ENCODE measurements around the gene TWNK. TPM values are rescaled to one million over a fixed set of nuclear protein-coding genes. Genes with fewer than 3 reads are reported as not detected.

The TWNK gene
- total RNA-seq, 1 experiment from 2014 or later, result 38.7 TPM

DNA sequence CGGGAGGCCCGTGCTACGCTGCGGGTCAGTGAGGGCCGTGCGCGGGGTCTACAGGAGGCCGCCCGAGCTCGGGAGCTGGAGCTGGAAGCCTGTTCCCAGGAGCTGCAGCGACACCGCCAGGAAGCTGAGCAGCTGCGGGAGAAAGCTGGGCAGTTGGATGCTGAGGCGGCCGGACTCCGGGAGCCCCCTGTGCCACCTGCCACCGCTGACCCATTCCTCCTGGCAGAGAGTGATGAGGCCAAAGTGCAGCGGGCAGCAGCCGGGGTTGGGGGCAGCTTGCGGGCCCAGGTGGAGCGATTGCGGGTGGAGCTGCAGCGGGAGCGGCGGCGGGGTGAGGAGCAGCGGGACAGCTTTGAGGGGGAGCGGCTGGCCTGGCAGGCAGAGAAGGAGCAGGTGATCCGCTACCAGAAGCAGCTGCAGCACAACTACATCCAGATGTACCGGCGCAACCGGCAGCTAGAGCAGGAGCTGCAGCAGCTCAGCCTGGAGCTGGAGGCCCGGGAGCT lies 19.3 kb downstream of the TWNK start:
- Histone ChIP-seq H4K5ac (ENCODE audit: insufficient read length, low read depth, low read length) (no peak overlapping the region), H2BK20ac (ENCODE audit: low read depth, low read length, poor library complexity, severe bottlenecking) (no peak overlapping the region), H4K8ac (replicated peaks; ENCODE audit: insufficient read length, low read depth, low read length) (no peak overlapping the region), H2BK5ac (ENCODE audit: insufficient read length, low read length) (no peak overlapping the region), H3K4me2 (ENCODE audit: insufficient read depth, insufficient read length, low read length) (no peak overlapping the region), H3K79me1 (ENCODE audit: insufficient read depth, low read depth, low read length, poor library complexity, severe bottlenecking) (no peaks in the 10 kb centered on the region), H3K4me1 (ENCODE audit: insufficient read depth, low read length) (no peaks in the 10 kb centered on the region), H2AFZ (ENCODE audit: low read length) (no peak overlapping the region), H3K56ac (ENCODE audit: insufficient read length, low read depth, low read length) (no peak overlapping the region), H4K20me1 (ENCODE audit: control insufficient read depth, insufficient read depth, insufficient read length) (no peaks in the 10 kb centered on the region), H3K23me2 (ENCODE audit: insufficient read length, low read depth, low read length, poor library complexity, severe bottlenecking) (no peaks in the 10 kb centered on the region), H3K79me2 (ENCODE audit: insufficient read depth, low read length) (no peaks in the 10 kb centered on the region), H3K9me3 (ENCODE audit: control insufficient read depth, low read depth, low read length) (no peaks in the 10 kb centered on the region), H4K91ac (ENCODE audit: insufficient read length, low read depth, low read length) (no peak overlapping the region), H2BK120ac (ENCODE audit: low read depth, low read length, poor library complexity, severe bottlenecking) (no peak overlapping the region), H3K14ac (ENCODE audit: insufficient read depth, low read length) (no peak overlapping the region), H3K4ac (ENCODE audit: low read depth, low read length) (no peak overlapping the region), H3K27ac (ENCODE audit: insufficient read length, low read depth, low read length) (no peak overlapping the region), H2AK5ac (ENCODE audit: insufficient read length, low read length) (no peak overlapping the region), H3T11ph (ENCODE audit: low read length) (no peak overlapping the region), H2BK12ac (ENCODE audit: insufficient read length, low read depth, low read length) (no peak overlapping the region), H3K18ac (ENCODE audit: insufficient read length, low read depth, low read length) (no peak overlapping the region), H3K9ac (ENCODE audit: extremely low read depth, insufficient read length, low read length) (no peak overlapping the region), H2BK15ac (ENCODE audit: low read depth, low read length) (no peak overlapping the region), H3K27me3 (ENCODE audit: insufficient read depth, low read length) (no peaks in the 10 kb centered on the region), H3K23ac (ENCODE audit: insufficient read length, low read depth, low read length) (no peak overlapping the region)
- no peaks in the 10 kb centered on the region for H3K9me3 Mint-ChIP-seq
- WGBS (ENCODE audit: extremely low coverage, insufficient read length, low lambda C conversion rate), result no CpG with 5 or more reads among the region's 33 CpGs
- TF ChIP-seq, protein P1, sequence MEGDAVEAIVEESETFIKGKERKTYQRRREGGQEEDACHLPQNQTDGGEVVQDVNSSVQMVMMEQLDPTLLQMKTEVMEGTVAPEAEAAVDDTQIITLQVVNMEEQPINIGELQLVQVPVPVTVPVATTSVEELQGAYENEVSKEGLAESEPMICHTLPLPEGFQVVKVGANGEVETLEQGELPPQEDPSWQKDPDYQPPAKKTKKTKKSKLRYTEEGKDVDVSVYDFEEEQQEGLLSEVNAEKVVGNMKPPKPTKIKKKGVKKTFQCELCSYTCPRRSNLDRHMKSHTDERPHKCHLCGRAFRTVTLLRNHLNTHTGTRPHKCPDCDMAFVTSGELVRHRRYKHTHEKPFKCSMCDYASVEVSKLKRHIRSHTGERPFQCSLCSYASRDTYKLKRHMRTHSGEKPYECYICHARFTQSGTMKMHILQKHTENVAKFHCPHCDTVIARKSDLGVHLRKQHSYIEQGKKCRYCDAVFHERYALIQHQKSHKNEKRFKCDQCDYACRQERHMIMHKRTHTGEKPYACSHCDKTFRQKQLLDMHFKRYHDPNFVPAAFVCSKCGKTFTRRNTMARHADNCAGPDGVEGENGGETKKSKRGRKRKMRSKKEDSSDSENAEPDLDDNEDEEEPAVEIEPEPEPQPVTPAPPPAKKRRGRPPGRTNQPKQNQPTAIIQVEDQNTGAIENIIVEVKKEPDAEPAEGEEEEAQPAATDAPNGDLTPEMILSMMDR (conservative IDR thresholded peaks at IDR 0.05), result no peak
- no peak for DNase-seq
- no peaks in the 10 kb centered on the region; the same call in 1 of the 2 replicates for H3K27me3 Mint-ChIP-seq (ENCODE audit: low read depth)
- peaks cover 5 to 20% of the 10 kb centered on the region in 2 experiments for H3K4me1 Mint-ChIP-seq
- peaks cover 17 to 41% (median 39%) of the 10 kb centered on the region in 3 experiments; a peak in 5 of 7 replicates for H3K36me3 Mint-ChIP-seq (ENCODE audit: insufficient read depth in 1 of 3, low read depth in 3 of 3)
- H3K4me3 Mint-ChIP-seq, result no peak overlapping the region
- no peak overlapping the region for H3K27ac Mint-ChIP-seq
